MM.1S (cell line): ENCODE results near the gene METTL1.
A peak's percentile ranks its signal among the peaks of the same experiment; 100 is the strongest.

Experiments
- DNase-seq: peaks from one replicate; pipeline ENCODE4 v3.0.0-alpha.2; 2015
- H2AFZ ChIP-seq: fragments of 300-600 bp; sonication (generic); 2 replicates; pipeline ENCODE4 v1.6.0; 2016; ENCODE audit warnings: antibody characterized with exemption, low read length
- H3F3A ChIP-seq: fragments of 300-600 bp; sonication (generic); 2 replicates; pipeline ENCODE4 v1.6.1; 2016; ENCODE audit warnings: mild to moderate bottlenecking, antibody characterized with exemption, low read length, moderate library complexity, mixed read lengths; ENCODE audit not compliant: insufficient read depth
- H3K27ac ChIP-seq: fragments of 300-600 bp; sonication (generic); 2 replicates; pipeline ENCODE4 v1.5.1; 2016; ENCODE audit warnings: mild to moderate bottlenecking, low read length
- H3K27me3 ChIP-seq: fragments of 300-600 bp; sonication (generic); replicated peaks from 2 replicates; pipeline ENCODE4 v1.6.0; 2016; ENCODE audit warnings: low read length; ENCODE audit not compliant: insufficient read depth
- H3K36me3 ChIP-seq: fragments of 300-600 bp; sonication (generic); replicated peaks from 2 replicates; pipeline ENCODE4 v1.6.1; 2016; ENCODE audit warnings: mild to moderate bottlenecking, low read length, mixed read lengths; ENCODE audit not compliant: insufficient read depth
- H3K4me1 ChIP-seq: fragments of 300-600 bp; sonication (generic); 2 replicates; pipeline ENCODE4 v1.6.1; 2016; ENCODE audit warnings: low read length, mixed read lengths
- H3K4me2 ChIP-seq: fragments of 300-600 bp; sonication (generic); 2 replicates; pipeline ENCODE4 v1.6.0; 2016; ENCODE audit warnings: low read depth, low read length
- H3K4me3 ChIP-seq: fragments of 300-600 bp; sonication (generic); 2 replicates; pipeline ENCODE4 v1.5.1; 2016; ENCODE audit warnings: low read length, mixed read lengths
- H3K79me2 ChIP-seq: fragments of 300-600 bp; sonication (generic); 2 replicates; pipeline ENCODE4 v1.6.1; 2016; ENCODE audit warnings: mixed run types, low read length, mixed read lengths
- H3K9ac ChIP-seq: fragments of 300-600 bp; sonication (generic); 2 replicates; pipeline ENCODE4 v1.6.1; 2016; ENCODE audit warnings: low read length, mixed read lengths
- H3K9me2 ChIP-seq: fragments of 300-600 bp; sonication (generic); replicated peaks from 2 replicates; pipeline ENCODE4 v1.6.1; 2016; ENCODE audit warnings: mild to moderate bottlenecking, low read length, mixed read lengths; ENCODE audit not compliant: insufficient read depth
- H3K9me3 ChIP-seq: fragments of 300-600 bp; sonication (generic); replicated peaks from 2 replicates; pipeline ENCODE4 v1.6.1; 2016; ENCODE audit warnings: mild to moderate bottlenecking, low read length, mixed read lengths; ENCODE audit not compliant: insufficient read depth
- H4K20me1 ChIP-seq: fragments of 300-600 bp; sonication (generic); 2 replicates; pipeline ENCODE4 v1.6.1; 2016; ENCODE audit warnings: mild to moderate bottlenecking, low read length, moderate library complexity, mixed read lengths; ENCODE audit not compliant: insufficient read depth
- EZH2 ChIP-seq: fragments of 300-600 bp; sonication (generic); optimal IDR thresholded peaks from 2 replicates; pipeline ENCODE3; 2017; ENCODE audit warnings: low read depth, mild to moderate bottlenecking, antibody characterized with exemption, low read length, mixed read lengths
- EZH2phosphoT487 ChIP-seq: fragments of 300-600 bp; sonication (generic); IDR thresholded peaks from 2 replicates; pipeline ENCODE4 v1.6.1; 2018; ENCODE audit warnings: antibody characterized with exemption, low read length
- TF ChIP-seq, protein P1 (sequence below): fragments of 300-600 bp; sonication (generic); IDR thresholded peaks from 2 replicates; pipeline ENCODE4 v1.5.1; 2016; ENCODE audit warnings: antibody characterized with exemption, low read length, mixed read lengths

Gene METTL1

DNA sequence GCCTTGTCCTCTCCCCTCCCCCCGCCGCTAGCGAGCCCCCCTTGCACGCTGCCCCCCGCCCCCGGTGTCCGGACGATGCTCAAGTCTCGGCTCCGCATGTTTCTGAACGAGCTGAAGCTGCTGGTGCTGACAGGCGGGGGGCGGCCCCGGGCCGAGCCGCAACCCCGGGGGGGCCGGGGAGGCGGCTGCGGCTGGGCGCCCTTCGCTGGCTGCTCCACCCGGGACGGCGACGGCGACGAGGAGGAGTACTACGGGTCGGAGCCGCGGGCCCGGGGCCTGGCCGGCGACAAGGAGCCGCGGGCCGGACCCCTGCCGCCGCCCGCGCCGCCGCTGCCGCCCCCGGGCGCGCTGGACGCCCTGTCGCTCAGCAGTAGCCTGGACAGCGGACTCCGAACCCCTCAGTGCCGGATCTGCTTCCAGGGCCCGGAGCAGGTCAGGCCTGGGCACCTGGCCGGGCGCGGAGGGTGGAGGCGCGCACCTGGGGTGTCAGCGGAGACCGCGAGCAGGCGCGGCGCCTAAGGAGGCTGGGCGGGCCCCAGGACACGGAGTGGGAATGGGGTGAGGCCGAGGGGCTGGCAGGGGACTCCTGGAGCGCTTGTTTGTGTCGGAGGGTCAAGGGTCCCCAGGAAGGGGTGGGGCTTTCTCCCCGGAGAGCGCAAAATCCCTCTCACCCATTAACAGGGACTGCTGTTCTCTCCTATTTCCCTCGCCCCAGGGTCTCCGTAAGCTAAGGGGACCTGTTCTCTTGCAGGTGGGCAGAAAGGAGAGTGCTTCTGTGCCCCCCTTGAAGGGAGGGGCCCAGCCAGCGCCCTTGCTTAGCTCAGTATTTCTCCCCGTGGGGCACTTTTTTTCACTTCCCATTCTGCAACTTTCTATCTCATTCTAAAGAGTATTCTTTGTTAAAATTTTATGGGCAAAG is 16.2 kb downstream of the METTL1 start:
- Histone ChIP-seq H4K20me1 (no peaks in the 10 kb centered on the region), H3K36me3 (no peaks in the 10 kb centered on the region; the same call in 1 of the 2 replicates), H3K79me2 (peaks cover 24% of the 10 kb centered on the region), H3K4me2 (peak overlapping the region; percentile 96), H3K27me3 (no peaks in the 10 kb centered on the region), H3K4me3 (peak overlapping the region; percentile 73), H2AFZ (peak overlapping the region; percentile 60), H3K9ac (peak overlapping the region; percentile 64; the same call in 1 of the 2 replicates), H3K27ac (peak overlapping the region; percentile 65; the same call in 1 of the 2 replicates), H3F3A (peaks cover 23% of the 10 kb centered on the region), H3K9me2 (no peaks in the 10 kb centered on the region), H3K4me1 (peaks cover 27% of the 10 kb centered on the region), H3K9me3 (no peaks in the 10 kb centered on the region)
- DNase-seq = peak; percentile 38
- no peak for TF ChIP-seq EZH2phosphoT487
- TF ChIP-seq, protein P1, sequence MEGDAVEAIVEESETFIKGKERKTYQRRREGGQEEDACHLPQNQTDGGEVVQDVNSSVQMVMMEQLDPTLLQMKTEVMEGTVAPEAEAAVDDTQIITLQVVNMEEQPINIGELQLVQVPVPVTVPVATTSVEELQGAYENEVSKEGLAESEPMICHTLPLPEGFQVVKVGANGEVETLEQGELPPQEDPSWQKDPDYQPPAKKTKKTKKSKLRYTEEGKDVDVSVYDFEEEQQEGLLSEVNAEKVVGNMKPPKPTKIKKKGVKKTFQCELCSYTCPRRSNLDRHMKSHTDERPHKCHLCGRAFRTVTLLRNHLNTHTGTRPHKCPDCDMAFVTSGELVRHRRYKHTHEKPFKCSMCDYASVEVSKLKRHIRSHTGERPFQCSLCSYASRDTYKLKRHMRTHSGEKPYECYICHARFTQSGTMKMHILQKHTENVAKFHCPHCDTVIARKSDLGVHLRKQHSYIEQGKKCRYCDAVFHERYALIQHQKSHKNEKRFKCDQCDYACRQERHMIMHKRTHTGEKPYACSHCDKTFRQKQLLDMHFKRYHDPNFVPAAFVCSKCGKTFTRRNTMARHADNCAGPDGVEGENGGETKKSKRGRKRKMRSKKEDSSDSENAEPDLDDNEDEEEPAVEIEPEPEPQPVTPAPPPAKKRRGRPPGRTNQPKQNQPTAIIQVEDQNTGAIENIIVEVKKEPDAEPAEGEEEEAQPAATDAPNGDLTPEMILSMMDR = no peak
- TF ChIP-seq EZH2 = no peak

DNA sequence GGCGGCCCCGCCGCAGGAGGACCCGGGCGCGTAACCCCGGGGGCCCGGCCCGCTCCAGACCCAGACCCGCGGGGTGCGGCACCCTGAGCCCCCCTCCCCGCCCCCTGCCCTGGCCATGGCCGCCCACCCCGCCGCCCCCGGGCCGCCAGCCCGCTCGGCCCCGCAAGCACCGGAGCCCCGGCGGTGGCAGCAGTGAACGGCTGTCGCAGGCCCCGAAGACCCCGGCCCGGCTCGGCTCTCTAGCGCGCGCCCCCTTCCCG is 16.8 kb downstream of the METTL1 start:
- Histone ChIP-seq H3K27ac (no peak overlapping the region), H2AFZ (no peak overlapping the region), H3K9ac (no peak overlapping the region), H3F3A (peaks cover 23% of the 10 kb centered on the region), H3K9me2 (no peaks in the 10 kb centered on the region), H3K4me3 (peak overlapping the region; percentile 73; the same call in 1 of the 2 replicates), H3K4me1 (peaks cover 31% of the 10 kb centered on the region), H3K27me3 (no peaks in the 10 kb centered on the region), H3K79me2 (peaks cover 30% of the 10 kb centered on the region), H3K36me3 (no peaks in the 10 kb centered on the region; the same call in 1 of the 2 replicates), H4K20me1 (no peaks in the 10 kb centered on the region), H3K9me3 (no peaks in the 10 kb centered on the region), H3K4me2 (no peak overlapping the region)
- TF ChIP-seq, protein P1 = no peak
- TF ChIP-seq EZH2 = no peak
- TF ChIP-seq EZH2phosphoT487 = no peak
- DNase-seq = no peak

DNA sequence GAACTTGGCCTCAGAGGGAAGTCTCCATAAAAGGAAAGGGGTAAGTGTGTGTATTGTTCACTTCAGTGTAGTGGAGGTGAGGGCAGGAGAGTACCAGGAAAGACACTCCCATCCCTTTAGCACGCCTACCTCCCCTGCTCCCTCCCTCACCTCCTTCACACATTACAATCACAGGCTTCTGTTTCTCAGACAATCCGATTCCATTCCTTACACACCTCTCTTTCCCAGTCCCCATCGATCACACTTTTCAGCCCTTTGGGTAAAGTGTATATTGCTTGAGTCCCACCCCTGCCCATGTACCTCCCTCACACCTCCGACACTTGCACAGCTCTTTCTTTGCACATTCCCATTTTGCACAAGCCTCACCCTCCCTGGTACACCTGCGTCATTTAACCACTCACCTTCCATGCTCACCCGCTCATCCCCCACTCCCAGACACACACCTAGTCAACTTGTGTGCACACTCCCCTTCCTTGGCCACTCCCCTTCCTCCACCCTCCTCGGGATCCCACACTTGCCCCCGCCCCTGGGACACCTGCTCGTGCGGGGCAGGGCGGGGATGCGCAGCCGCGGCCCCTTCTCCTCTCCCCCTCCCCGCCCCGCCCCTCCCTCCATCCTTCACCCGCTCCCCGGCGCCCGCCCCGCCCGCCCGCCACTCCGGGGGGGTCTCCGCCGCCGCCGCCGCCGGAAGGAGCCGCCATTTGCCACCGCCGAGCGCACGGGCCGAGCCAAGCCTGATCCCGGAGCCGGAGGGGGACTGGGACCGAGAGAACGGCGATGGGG is 17.3 kb downstream of the METTL1 start, which contains the start of gene MARCHF9:
TSS of gene MARCHF9 (plus strand) at position 693 of the 783 bp plus-strand sequence. CDS start 426 bp downstream, outside the sequence.
- TF ChIP-seq, protein P1 = no peak
- TF ChIP-seq EZH2phosphoT487 = no peak
- TF ChIP-seq EZH2 = no peak
- peak; percentile 89 for DNase-seq
- H3K4me2 ChIP-seq = peak within 1 kb of the TSS; percentile 96
- H4K20me1 ChIP-seq = no peaks in the 10 kb centered on the region
- H3K9me3 ChIP-seq = no peaks in the 10 kb centered on the region
- peak within 1 kb of the TSS; percentile 73 for H3K4me3 ChIP-seq
- no peaks in the 10 kb centered on the region; the same call in 1 of the 2 replicates for H3K36me3 ChIP-seq
- peaks cover 31% of the 10 kb centered on the region for H3K4me1 ChIP-seq
- no peaks in the 10 kb centered on the region for H3K9me2 ChIP-seq
- H3K9ac ChIP-seq = peak within 1 kb of the TSS; percentile 64; the same call in 1 of the 2 replicates
- peaks cover 23% of the 10 kb centered on the region for H3F3A ChIP-seq
- H3K79me2 ChIP-seq = peaks cover 34% of the 10 kb centered on the region
- H3K27ac ChIP-seq = peak within 1 kb of the TSS; percentile 65; the same call in 1 of the 2 replicates
- no peaks in the 10 kb centered on the region for H3K27me3 ChIP-seq
- H2AFZ ChIP-seq = peak within 1 kb of the TSS; percentile 82
